HG03354 (cell line): ENCODE results near the gene HOXA2.

ENCODE experiments used
- ATAC-seq: cut with Tn5 transposase; IDR thresholded peaks from one replicate; pipeline ENCODE4 v1.9.1; 2021; ENCODE audit warnings: mild to moderate bottlenecking; ENCODE audit not compliant: unreplicated experiment, poor library complexity, severe bottlenecking

HOXA2 gene

DNA sequence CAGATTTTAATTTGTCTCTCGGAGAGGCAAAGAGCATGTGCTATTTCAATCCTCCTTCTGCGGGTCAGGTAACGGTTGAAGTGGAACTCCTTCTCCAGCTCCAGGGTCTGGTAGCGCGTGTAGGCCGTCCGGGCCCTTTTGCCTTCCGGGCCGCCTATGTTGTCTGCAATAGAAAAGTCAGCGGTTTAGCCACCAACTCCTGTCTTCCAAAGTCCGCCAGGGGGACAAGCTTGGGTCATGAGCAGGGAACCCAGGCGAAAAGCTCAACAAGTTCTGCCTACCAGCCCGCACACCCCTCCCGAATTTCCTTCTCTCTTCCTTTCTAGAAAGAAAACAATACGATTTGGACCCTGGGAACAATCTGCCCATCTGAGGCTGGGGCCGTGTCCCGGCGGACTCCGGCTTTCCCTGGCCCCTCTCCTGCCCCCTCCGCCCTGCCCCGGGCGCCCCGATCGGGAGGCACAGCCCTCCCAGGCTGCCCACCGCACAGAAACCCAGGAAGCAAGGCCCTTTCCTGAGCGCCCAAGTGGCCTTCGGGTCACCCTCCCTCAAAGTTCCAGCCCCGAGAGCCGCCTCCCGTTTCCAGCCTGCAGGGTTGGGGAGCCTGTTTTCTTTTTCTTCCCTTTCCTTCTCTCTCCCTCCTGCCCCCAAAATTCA lies 39.6 kb upstream of the HOXA2 start:
- ATAC-seq, result no peak

DNA sequence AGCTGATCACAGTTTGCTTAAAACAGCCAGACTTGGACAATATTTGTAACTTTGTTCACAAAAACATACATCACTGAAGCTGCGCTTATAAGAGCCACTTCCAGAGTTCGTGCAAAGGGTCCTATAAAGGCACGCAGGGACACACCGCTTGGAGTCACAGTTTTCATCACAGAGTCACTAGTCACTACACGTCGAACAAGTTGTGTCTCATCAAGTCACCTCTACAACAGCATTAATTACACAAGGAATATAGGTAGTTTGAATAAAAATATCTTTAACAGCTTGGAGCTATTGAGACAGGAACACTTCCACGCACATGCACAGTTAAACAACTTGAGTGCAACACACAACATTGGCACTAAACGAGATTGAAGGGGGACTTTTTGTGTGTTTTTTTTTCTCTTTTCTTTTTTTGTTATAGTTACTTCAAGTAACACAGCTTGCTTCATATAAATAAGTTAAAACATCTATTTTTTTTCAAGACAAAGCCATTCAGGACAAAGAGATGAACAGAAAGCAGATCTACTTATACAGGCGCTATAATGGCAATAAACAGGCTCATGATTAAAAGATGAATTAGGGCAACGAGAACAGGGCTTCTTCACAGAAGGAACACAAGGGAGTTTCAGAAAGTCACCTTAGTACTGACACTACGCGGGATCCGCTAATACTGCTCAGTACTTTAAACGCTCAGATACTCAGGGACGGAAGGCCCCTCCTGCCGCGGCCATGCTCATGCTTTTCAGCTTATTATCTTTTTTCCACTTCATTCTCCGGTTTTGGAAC lies 38.8 kb upstream of the HOXA2 start:
- ATAC-seq, result no peak

GRCh38 chr7:27140126-27140857 lies 37.8 kb upstream of the HOXA2 start:
- ATAC-seq, result no peak

- ATAC-seq, result no peak
These were observed 37.0 kb upstream of the HOXA2 start for GRCh38 chr7:27139334-27140125.

GRCh38 chr7:27138985-27139333 lies 36.5 kb upstream of the HOXA2 start:
- no peak for ATAC-seq

DNA sequence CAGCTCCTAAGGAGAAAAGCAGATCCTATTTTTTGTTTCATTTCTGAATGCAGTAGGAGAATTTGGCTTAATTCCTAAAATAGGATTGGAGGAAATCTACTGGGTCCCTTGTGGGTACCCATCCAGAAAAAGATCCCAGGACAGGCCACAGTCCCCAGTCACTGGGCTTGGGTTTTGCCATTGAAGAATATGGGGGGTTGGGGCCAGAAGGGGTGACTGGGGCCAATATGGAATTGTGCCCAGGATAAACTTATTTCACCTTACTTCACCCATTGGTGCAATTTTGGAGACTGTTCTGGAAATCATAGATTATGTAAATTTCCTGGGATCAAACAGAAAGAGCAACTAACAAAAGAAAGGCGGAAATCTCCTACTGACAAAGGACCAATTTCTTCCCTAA lies 36.0 kb upstream of the HOXA2 start:
- ATAC-seq, result no peak

DNA sequence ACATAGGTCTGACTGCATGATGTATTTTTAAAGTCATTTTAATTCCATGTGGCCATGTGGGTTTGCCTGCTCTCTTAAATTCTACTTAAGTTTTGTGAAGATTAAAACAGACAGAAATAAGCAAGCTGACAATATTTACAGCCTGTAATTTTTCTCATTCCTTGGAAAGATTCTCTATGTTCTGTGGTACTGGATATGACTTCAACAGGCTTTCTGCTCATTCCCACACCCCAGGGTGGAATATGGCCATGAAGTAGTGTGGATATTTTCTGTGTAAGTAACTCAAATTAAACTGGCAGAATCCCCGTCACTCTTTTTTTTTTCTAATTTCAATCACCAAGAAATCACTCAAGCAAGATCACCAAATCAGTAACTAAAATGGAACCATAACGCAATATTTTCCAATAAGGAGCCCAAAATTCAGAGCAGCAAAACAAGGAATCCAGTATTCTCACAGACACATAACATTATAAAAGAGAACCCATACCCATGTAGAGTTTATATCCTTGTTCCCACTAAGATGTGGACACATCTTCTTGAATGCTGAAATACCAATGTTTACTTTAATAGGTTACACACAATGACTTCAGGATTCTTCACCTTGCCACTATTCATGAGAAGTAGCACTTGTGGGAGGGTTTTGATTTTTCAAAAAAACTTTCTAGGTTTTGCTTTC lies 35.3 kb upstream of the HOXA2 start:
- no peak for ATAC-seq

GRCh38 chr7:27134392-27134791 lies 31.9 kb upstream of the HOXA2 start:
- ATAC-seq, result no peak

GRCh38 chr7:27133409-27134231 lies 31.1 kb upstream of the HOXA2 start:
- no peak for ATAC-seq

DNA sequence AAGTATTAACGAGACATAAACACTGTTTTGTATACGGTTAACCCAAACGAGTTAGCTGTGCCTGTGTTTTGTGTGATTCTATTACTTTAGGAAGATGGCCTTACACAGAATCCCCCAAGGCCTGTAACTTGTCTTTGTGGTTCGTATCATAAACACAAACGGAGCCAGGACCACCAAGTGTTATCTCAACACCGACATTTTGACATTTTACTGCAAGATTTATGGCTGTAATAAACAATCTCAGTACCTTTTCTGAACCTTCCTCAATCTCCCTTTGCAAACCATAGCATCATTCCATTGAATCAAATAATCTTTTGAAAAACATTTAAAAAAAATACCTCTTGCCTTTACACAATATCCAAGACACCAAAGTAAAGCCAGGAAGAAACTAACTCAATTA lies 30.5 kb upstream of the HOXA2 start:
- no peak for ATAC-seq

DNA sequence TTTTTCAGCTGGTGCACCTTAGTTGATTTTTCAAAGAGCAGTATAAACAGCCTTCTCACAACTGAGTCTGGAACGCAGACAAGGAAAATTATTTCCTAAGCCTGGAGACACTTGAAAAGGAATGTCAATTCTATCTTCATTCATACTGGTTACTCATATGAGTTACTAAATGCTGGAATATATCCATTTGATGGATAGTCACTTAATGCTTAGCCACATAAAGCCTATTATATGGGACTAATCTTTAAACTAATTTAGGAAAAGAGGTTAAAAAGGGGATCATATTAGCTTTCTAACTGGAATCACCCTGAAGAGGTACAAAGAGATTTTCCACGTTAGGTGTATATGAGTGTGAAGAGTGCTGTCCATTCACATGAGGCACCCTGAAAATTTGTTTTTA lies 29.7 kb upstream of the HOXA2 start:
- no peak for ATAC-seq

DNA sequence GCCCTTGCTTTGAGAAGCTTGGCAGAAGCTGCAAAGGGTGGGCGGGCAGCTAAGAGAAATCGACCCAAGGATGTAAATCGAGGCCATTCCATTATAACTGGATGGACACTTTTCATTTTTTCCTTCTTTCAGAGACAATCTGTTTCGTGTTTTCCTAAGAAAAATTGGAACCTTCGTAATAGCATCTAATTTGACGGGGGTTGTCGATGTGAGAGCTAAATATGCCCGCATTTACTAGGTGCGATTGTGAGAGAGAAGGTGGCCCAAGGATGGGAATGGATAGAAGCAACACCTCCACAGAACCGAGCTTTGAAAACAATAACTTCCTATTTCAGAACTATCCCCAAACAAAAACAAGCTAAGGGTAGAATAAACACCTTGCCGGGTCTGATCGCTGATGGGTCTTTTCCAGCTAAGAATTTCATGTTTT lies 28.9 kb upstream of the HOXA2 start:
- no peak for ATAC-seq

DNA sequence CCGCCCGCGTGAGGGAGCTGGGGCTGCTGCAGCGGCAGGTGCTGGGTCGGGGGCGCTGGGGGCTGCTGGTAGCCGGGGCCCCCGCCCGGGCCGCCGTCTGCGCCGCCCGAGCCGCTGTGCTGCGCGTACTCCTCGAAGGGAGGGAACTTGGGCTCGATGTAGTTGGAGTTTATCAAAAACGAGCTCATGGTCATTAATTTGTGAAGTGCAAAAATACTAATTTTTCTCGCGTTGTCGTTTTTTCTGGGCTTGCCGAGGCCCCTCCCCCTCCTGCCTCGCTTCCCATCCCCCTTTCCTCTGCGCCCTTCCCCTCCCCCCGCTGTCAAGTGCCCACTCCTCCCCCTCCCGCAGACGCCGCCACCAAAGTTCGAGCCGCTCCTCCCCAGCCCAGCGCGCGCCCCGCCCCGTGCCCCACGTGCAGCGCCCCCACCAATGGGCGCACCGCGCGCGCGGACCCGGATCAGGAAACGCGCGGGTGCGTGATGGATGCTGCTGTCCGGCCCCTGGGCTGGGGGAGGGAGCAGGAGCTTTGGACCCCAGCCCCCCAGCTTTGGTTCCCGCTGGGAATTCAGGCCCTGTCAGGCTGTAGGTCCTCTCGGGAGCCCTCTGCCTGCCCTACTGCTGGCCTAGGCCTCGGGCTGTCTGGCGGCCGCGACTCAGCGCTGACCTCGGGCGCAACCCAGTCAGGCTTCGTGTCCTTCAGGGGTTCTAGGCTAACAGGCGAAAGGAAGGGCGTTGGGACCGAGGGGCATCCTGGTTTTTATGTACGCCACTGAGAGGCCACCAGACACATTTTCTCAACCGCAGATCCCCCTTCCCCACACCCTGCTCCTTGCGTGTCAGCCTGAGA lies 28.3 kb upstream of the HOXA2 start, which contains the start of gene HOXA4:
HOXA4 (minus strand) TSS at position 218 of the 850 bp plus-strand sequence; CDS start at position 194, 24 bp downstream.
- peak; percentile 76 for ATAC-seq

- peak; percentile 12 for ATAC-seq
These were observed 27.5 kb upstream of the HOXA2 start for GRCh38 chr7:27129729-27130539.

- ATAC-seq, result no peak
These were observed 26.6 kb upstream of the HOXA2 start for GRCh38 chr7:27128776-27129728.

DNA sequence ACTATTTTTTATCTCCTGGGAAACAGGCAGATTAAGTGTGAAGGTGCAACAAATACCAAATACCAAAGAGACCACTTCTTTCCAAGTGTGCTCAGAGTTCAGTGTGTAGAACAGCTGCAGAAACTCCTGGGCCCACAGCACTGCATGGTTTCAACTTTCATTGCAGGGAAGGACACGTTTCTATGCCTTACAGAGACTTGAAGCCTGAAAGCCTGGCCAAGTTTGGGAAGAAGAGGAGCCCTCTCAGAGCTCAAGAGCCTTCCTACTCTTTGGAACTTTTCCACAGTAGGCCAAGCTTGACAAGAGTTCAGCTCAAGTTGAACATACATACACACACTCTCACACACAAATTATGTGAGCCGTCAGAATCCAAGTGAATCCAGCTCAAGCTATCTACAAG lies 25.6 kb upstream of the HOXA2 start:
- no peak for ATAC-seq
